Esophagus squamous epithelium (tissue), 5 donors: ENCODE data around the gene RFX2. TPM values are rescaled to one million over a fixed set of nuclear protein-coding genes. Genes with fewer than 3 reads are reported as not detected.

Experiments used
- DNase-seq: peaks from one replicate; lab custom pipeline; 2025; lab: John Stamatoyannopoulos, UW
- H3K27ac ChIP-seq, 4 donors: fragments of 200-600 bp; sonication (generic); one replicate each; pipeline ENCODE4 v1.5.1; 2016 to 2019; ENCODE audit warnings: mild to moderate bottlenecking in 1 of 4
- H3K27me3 ChIP-seq, 4 donors: fragments of 200-600 bp; sonication (generic); 1 replicate in 3 of 4; 2 replicates in 1 of 4; pipeline versions ENCODE4 v1.5.1 to v1.6.0; 2017 to 2021; ENCODE audit warnings: antibody characterized with exemption in 1 of 4
- H3K36me3 ChIP-seq, 3 donors: fragments of 200-600 bp; sonication (generic); one replicate each; pipeline ENCODE4 v1.5.1; 2016 to 2019
- H3K4me1 ChIP-seq, 3 donors: fragments of 200-600 bp; sonication (generic); one replicate each; pipeline ENCODE4 v1.5.1; 2017 to 2019
- H3K4me3 ChIP-seq, 4 donors: fragments of 200-600 bp; sonication (generic); 1 replicate in 3 of 4; 2 replicates in 1 of 4; pipeline ENCODE4 v1.5.1; 2016 to 2019; ENCODE audit warnings: mild to moderate bottlenecking in 2 of 4, moderate library complexity in 1 of 4
- H3K9me3 ChIP-seq, 3 donors: fragments of 200-600 bp; sonication (generic); one replicate each; pipeline ENCODE4 v1.5.1; 2016 to 2019
- CTCF ChIP-seq, 6 experiments: fragments of 450-650 bp in 4 of 6; fragments of 200-600 bp in 2 of 6; sonication (generic) in 2 of 6; IDR thresholded peaks; one replicate each; pipeline ENCODE4 v1.5.1; 2016 to 2019; ENCODE audit warnings: antibody characterized with exemption in 6 of 6, mild to moderate bottlenecking in 4 of 6, moderate library complexity in 4 of 6
- POLR2A ChIP-seq, 4 donors: fragments of 450-650 bp; IDR thresholded peaks; one replicate each; pipeline ENCODE4 v1.6.1; 2017; ENCODE audit warnings: antibody characterized with exemption in 4 of 4, mild to moderate bottlenecking in 4 of 4, moderate library complexity in 3 of 4
- WGBS, 2 donors: methylation state at CpG; one replicate each; pipeline ENCODE4 v1.1.5; 2018; 5-methylcytosine and 5-hydroxymethylcytosine counted together
- intact Hi-C: fragments of 100-400 bp; cut with DNase I; formaldehyde crosslinking; loops from one replicate; pipeline ENCODE4 v1.15.0; 2022
- total RNA-seq, 4 donors: library from RNA; depleted of rRNA; stranded (reverse); fragments of >200 nt; gene quantifications; one replicate each; pipeline ENCODE4 v1.1.0, GENCODE V29; 2016
- donor health status: DM: yes; HTN: yes; CAD: no.

Gene RFX2
- total RNA-seq, 4 donors from 2014 or later = 5.2 to 21.4 (median 7.7) TPM

- H3K4me3 ChIP-seq = no peak overlapping the region
- TF ChIP-seq POLR2A (IDR thresholded peaks at IDR 0.05) (no peak), CTCF (IDR thresholded peaks at IDR 0.05) (peak in 1 of 6 experiments; percentile 14)
- DNase-seq = no peak
- H3K9me3 ChIP-seq = no peaks in the 10 kb centered on the region
- no peaks in the 10 kb centered on the region for H3K27me3 ChIP-seq
- peaks cover 0 to 20% (median 0%) of the 10 kb centered on the region in 3 donors for H3K4me1 ChIP-seq
- peaks cover 0 to 31% (median 0%) of the 10 kb centered on the region in 3 donors for H3K36me3 ChIP-seq
- intact Hi-C loops = loop anchor here (5.0 kb wide), 1 partner anchor 35 kb away; no protein-coding TSS in a partner anchor
- WGBS, 2 donors = 84 to 90% methylated on average over 10 to 11 of the region's 16 CpGs
- peak overlapping the region in 3 of 4 donors; percentile 44 to 76 (median 62) for H3K27ac ChIP-seq
Measured at GRCh38 chr19:6022570-6023064, 87.7 kb downstream of the RFX2 start.

GRCh38 chr19:6021878-6022569, 88.3 kb downstream of the RFX2 start:
- 62 to 83% methylated on average over 6 to 25 of the region's 29 CpGs for WGBS, 2 donors
- no peak overlapping the region for H3K4me3 ChIP-seq
- H3K4me1 ChIP-seq = peaks cover 0 to 20% (median 0%) of the 10 kb centered on the region in 3 donors
- H3K27me3 ChIP-seq = no peaks in the 10 kb centered on the region
- TF ChIP-seq POLR2A (IDR thresholded peaks at IDR 0.05) (no peak), CTCF (IDR thresholded peaks at IDR 0.05) (peak; percentile 34 to 73 (median 68))
- H3K27ac ChIP-seq = peak overlapping the region in 3 of 4 donors; percentile 17 to 76 (median 44)
- DNase-seq = no peak
- H3K36me3 ChIP-seq = peaks cover 0 to 25% (median 0%) of the 10 kb centered on the region in 3 donors
- no peaks in the 10 kb centered on the region for H3K9me3 ChIP-seq
- intact Hi-C loops = loop anchor here (5.0 kb wide), 1 partner anchor 35 kb away; no protein-coding TSS in a partner anchor

GRCh38 chr19:6020972-6021805, 89.1 kb downstream of the RFX2 start:
- Histone ChIP-seq H3K9me3 (no peaks in the 10 kb centered on the region), H3K4me3 (no peak overlapping the region), H3K27me3 (no peaks in the 10 kb centered on the region), H3K36me3 (peaks cover 0 to 16% (median 0%) of the 10 kb centered on the region in 3 donors), H3K4me1 (peaks cover 0 to 20% (median 0%) of the 10 kb centered on the region in 3 donors), H3K27ac (no peak overlapping the region)
- DNase-seq = no peak
- 65 to 82% methylated on average over 11 to 20 of the region's 22 CpGs for WGBS, 2 donors
- TF ChIP-seq POLR2A (IDR thresholded peaks at IDR 0.05) (no peak), CTCF (IDR thresholded peaks at IDR 0.05) (peak in 1 of 6 experiments; percentile 6)
- intact Hi-C loops = loop anchor here (5.0 kb wide), 1 partner anchor 34 kb away; no protein-coding TSS in a partner anchor

GRCh38 chr19:6020166-6020882, 90.0 kb downstream of the RFX2 start:
- Histone ChIP-seq H3K4me1 (peaks cover 0 to 20% (median 0%) of the 10 kb centered on the region in 3 donors), H3K27me3 (no peaks in the 10 kb centered on the region), H3K27ac (no peak overlapping the region), H3K4me3 (no peak overlapping the region), H3K9me3 (no peaks in the 10 kb centered on the region), H3K36me3 (peaks cover 0 to 10% (median 0%) of the 10 kb centered on the region in 3 donors)
- TF ChIP-seq CTCF (IDR thresholded peaks at IDR 0.05) (no peak), POLR2A (IDR thresholded peaks at IDR 0.05) (no peak)
- 55 to 80% methylated on average over 8 to 16 of the region's 20 CpGs for WGBS, 2 donors
- no peak for DNase-seq
- intact Hi-C loops = loop anchor here (5.0 kb wide), 1 partner anchor 33 kb away; no protein-coding TSS in a partner anchor
